Subcutaneous preadipocyte (primary cell): ENCODE results near the gene DEFB115. TPM values are rescaled to one million over a fixed set of nuclear protein-coding genes. Genes with fewer than 3 reads are reported as not detected.

Experiments
- total RNA-seq: library from RNA; depleted of rRNA; stranded (reverse); fragments of >200 nt; gene quantifications from 2 replicates; pipeline ENCODE4 v1.2.3, GENCODE V29; 2012

DEFB115 gene, protein sequence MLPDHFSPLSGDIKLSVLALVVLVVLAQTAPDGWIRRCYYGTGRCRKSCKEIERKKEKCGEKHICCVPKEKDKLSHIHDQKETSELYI
- total RNA-seq = not detected in 2 replicates

DNA sequence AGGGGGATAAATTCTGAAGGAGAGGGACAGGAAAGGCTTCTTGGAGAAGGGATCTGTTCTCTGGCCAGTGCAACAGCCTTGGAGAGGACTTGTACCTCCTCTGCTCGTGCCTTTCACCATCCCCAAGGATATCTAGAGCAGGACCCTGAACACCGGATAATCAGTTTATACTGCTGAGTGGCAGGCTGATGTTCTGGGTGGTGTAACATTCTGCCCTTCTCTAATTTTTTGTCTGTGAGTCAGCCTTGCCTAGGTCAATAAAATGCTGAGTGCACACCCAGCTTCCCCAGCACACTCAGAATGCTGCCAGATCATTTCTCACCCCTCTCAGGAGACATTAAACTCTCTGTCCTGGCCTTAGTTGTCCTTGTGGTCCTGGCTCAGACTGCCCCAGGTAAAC lies at the start of gene DEFB115:
TSS of gene DEFB115 (plus strand) at position 301 of the 400 bp plus-strand sequence. CDS start at position 301, 0 bp downstream.

DNA sequence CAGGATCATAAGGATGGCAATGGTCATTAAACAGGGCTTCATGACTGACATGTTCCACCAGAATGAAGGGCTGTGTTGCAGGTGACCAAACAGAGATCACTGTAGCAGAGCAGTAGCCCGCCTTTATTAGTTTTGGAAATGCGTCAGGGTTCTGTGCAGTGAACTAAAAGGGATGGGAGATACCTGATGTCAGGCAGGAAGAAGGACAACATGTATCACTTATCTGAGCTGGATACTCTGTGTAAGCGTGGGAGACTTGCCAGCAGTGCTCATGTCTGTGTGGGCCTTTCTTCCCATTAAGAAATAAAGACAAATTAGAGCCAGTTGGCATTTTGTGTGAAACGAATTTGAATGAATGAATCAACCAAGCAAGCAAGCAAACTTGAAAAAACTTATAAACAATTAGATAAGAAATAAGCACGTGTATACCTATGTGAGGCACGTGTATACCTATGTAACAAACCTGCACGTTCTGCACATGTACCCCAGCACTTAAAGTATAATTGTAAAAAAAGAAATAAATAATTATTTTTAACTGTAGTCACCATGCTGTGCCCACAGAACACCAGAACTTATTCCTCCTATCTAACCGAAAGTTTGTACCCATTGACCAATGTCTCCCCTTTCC lies 51.2 kb downstream of the DEFB115 start, which contains the start of gene DEFB116:
TSS of gene DEFB116 (minus strand) at position 51 of the 628 bp plus-strand sequence. CDS start at position 51, 0 bp downstream.

Other genes starting within 250 kb of the DEFB115 start
- not detected in 2 replicates for gene DEFB116, start 50.9 kb downstream of the DEFB115 start, total RNA-seq
- gene DEFB118, start 110.9 kb downstream of the DEFB115 start, total RNA-seq = not detected in 2 replicates
- gene DEFB119, start 132.9 kb downstream of the DEFB115 start, total RNA-seq = not detected in 2 replicates
- gene DEFB121, start 148.6 kb downstream of the DEFB115 start, total RNA-seq = not detected in 2 replicates
- gene DEFB123, start 183.0 kb downstream of the DEFB115 start, total RNA-seq = not detected in 2 replicates
- gene DEFB124, start 217.5 kb downstream of the DEFB115 start, total RNA-seq = not detected in 2 replicates
- gene REM1, start 217.6 kb downstream of the DEFB115 start, total RNA-seq = not detected in 2 replicates